NCI-H2196 (cell line): ENCODE measurements around the gene ABTB2.

ENCODE experiments used
- DNase-seq: peaks from one replicate; lab custom pipeline; 2025; ENCODE audit not compliant: unreplicated experiment; lab: John Stamatoyannopoulos, UW

ABTB2 gene

GRCh38 chr11:34175284-34176019, 182.4 kb downstream of the ABTB2 start:
- DNase-seq: no peak

GRCh38 chr11:34174412-34175041, 183.3 kb downstream of the ABTB2 start:
- peak; percentile 80 for DNase-seq

GRCh38 chr11:34173050-34173449, 184.8 kb downstream of the ABTB2 start:
- DNase-seq: no peak

GRCh38 chr11:34169686-34170085, 188.1 kb downstream of the ABTB2 start:
- DNase-seq: no peak

- no peak for DNase-seq
Measured at GRCh38 chr11:34168642-34169420, 189.0 kb downstream of the ABTB2 start.

GRCh38 chr11:34167961-34168360, 189.8 kb downstream of the ABTB2 start:
- no peak for DNase-seq

- no peak for DNase-seq
Measured at GRCh38 chr11:34166806-34167740, 190.7 kb downstream of the ABTB2 start.

GRCh38 chr11:34165786-34166555, 191.8 kb downstream of the ABTB2 start:
- no peak for DNase-seq

- no peak for DNase-seq
Measured at GRCh38 chr11:34165121-34165520, 192.7 kb downstream of the ABTB2 start.

- DNase-seq: no peak
Measured at GRCh38 chr11:34162856-34163255, 195.0 kb downstream of the ABTB2 start.

GRCh38 chr11:34162493-34162820, 195.4 kb downstream of the ABTB2 start:
- DNase-seq: no peak

GRCh38 chr11:34161812-34162492, 195.9 kb downstream of the ABTB2 start:
- no peak for DNase-seq

GRCh38 chr11:34161361-34161760, 196.4 kb downstream of the ABTB2 start:
- DNase-seq: no peak

- no peak for DNase-seq
Measured at GRCh38 chr11:34160791-34161190, 197.0 kb downstream of the ABTB2 start.

GRCh38 chr11:34160049-34160721, 197.6 kb downstream of the ABTB2 start:
- DNase-seq: no peak

- no peak for DNase-seq
Measured at GRCh38 chr11:34158661-34159060, 199.1 kb downstream of the ABTB2 start.

GRCh38 chr11:34157163-34157562, 200.6 kb downstream of the ABTB2 start:
- DNase-seq: no peak

- DNase-seq: no peak
Measured at GRCh38 chr11:34155757-34156062, 202.1 kb downstream of the ABTB2 start.

- DNase-seq: no peak
Measured at GRCh38 chr11:34155057-34155756, 202.6 kb downstream of the ABTB2 start.
